Uterus (tissue), 2 donors: ENCODE results near the gene SMYD4.
"Not testable (repeated sequence)": the region's sequence is repeated elsewhere in the genome, so short reads cannot be mapped to it uniquely, and the experiment has no call there.

Source experiments
- CTCF ChIP-seq, 4 experiments: fragments of 200-600 bp in 2 of 4; fragments of 450-650 bp in 2 of 4; sonication (generic) in 2 of 4; IDR thresholded peaks; one replicate each; pipeline ENCODE4 v1.5.1; 2016 to 2019; ENCODE audit warnings: antibody characterized with exemption in 4 of 4, mild to moderate bottlenecking in 2 of 4, moderate library complexity in 1 of 4
- POLR2A ChIP-seq, 2 donors: fragments of 450-650 bp; IDR thresholded peaks; one replicate each; pipeline ENCODE4 v1.6.1; 2016; ENCODE audit warnings: antibody characterized with exemption in 2 of 2, mild to moderate bottlenecking in 1 of 2, moderate library complexity in 1 of 2

GRCh38 chr17:1764705-1765104 is 65.0 kb downstream of the SMYD4 start:
- TF ChIP-seq CTCF, POLR2A (IDR thresholded peaks at IDR 0.05): not testable (repeated sequence)
